Smooth muscle cell (in vitro differentiated cells): ENCODE data around the gene FBXO24. TPM values are rescaled to one million over a fixed set of nuclear protein-coding genes. Genes with fewer than 3 reads are reported as not detected.

Experiments used
- DNase-seq: peaks from one replicate; lab custom pipeline; 2025; ENCODE audit not compliant: unreplicated experiment; lab: John Stamatoyannopoulos, UW
- H2AFZ ChIP-seq: fragments of 200-600 bp; sonication (generic); 2 replicates; pipeline ENCODE4 v1.6.0; 2016; ENCODE audit warnings: antibody characterized with exemption, low read depth, mild to moderate bottlenecking
- H3F3A ChIP-seq: fragments of 200-600 bp; sonication (generic); 2 replicates; pipeline ENCODE4 v1.6.0; 2017; ENCODE audit warnings: antibody characterized with exemption, low read depth
- H3K27ac ChIP-seq: fragments of 200-600 bp; sonication (generic); 2 replicates; pipeline ENCODE4 v1.5.1; 2016; ENCODE audit warnings: low read depth, mild to moderate bottlenecking
- H3K27me3 ChIP-seq: fragments of 200-600 bp; sonication (generic); 2 replicates; pipeline ENCODE4 v1.6.1; 2016; ENCODE audit warnings: low read depth, mild to moderate bottlenecking
- H3K36me3 ChIP-seq: fragments of 200-600 bp; sonication (generic); 2 replicates; pipeline ENCODE4 v1.5.1; 2016; ENCODE audit warnings: low read depth
- H3K4me1 ChIP-seq: fragments of 200-600 bp; sonication (generic); 2 replicates; pipeline ENCODE4 v1.5.1; 2016; ENCODE audit warnings: low read depth
- H3K4me2 ChIP-seq: fragments of 200-600 bp; sonication (generic); 2 replicates; pipeline ENCODE4 v1.6.0; 2016; ENCODE audit warnings: mild to moderate bottlenecking
- H3K4me3 ChIP-seq: fragments of 200-600 bp; sonication (generic); 2 replicates; pipeline ENCODE4 v1.5.1; 2016; ENCODE audit warnings: mild to moderate bottlenecking
- H3K79me2 ChIP-seq: fragments of 200-600 bp; sonication (generic); 2 replicates; pipeline ENCODE4 v1.6.0; 2016; ENCODE audit warnings: low read depth, mild to moderate bottlenecking
- H3K9ac ChIP-seq: fragments of 200-600 bp; sonication (generic); 2 replicates; pipeline ENCODE4 v1.6.0; 2016; ENCODE audit warnings: low read depth
- H3K9me3 ChIP-seq: fragments of 200-600 bp; sonication (generic); replicated peaks from 2 replicates; pipeline ENCODE4 v1.5.1; 2016; ENCODE audit warnings: low read depth
- H4K20me1 ChIP-seq: fragments of 200-600 bp; sonication (generic); 2 replicates; pipeline ENCODE4 v1.6.0; 2016; ENCODE audit warnings: low read depth
- CTCF ChIP-seq: fragments of 200-600 bp; sonication (generic); IDR thresholded peaks from 2 replicates; pipeline ENCODE4 v1.5.1; 2017; ENCODE audit warnings: borderline replicate concordance, mild to moderate bottlenecking, antibody characterized with exemption; ENCODE audit not compliant: insufficient read depth, poor library complexity, severe bottlenecking
- WGBS: methylation state at CpG from one replicate; pipeline ENCODE4 v1.1.7; 2016; ENCODE audit warnings: low lambda C conversion rate; 5-methylcytosine and 5-hydroxymethylcytosine counted together
- polyA plus RNA-seq: library from polyadenylated mRNA; unstranded; fragments of >200 nt; fragmentation: Nextera tagmentation; extraction: Ambion mirVana; gene quantifications from 2 replicates; pipeline ENCODE4 v1.2.1, GENCODE V29; 2016
- total RNA-seq: library from RNA; depleted of rRNA; stranded (reverse); fragments of >200 nt; gene quantifications from 2 replicates; pipeline ENCODE4 v1.2.3, GENCODE V29; 2014

FBXO24 gene
- total and polyA plus RNA-seq, 2 experiments from 2014 or later: 0.22 to 0.61 TPM

DNA sequence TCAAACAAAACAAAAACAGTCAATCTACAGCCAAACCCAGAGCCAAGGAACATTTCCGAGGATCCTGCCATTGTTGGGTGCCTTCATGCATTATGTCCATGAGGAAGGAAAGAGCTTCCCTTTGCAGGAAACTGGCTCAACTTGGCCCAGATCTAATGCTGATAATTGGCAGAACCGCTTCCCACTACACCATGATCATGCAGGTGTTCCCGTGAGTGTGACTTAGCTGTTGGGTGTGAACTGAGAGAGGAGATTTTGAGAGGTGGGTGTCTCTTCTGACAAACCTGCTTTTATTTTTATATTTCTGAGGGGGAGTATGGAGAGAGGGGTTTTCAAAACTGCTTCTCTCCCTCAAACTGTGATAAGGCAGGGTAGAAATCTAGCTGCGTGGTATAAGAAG is 27.0 kb upstream of the FBXO24 start:
- TF ChIP-seq CTCF: no peak
- Histone ChIP-seq H3K4me1 (no peaks in the 10 kb centered on the region), H2AFZ (no peak overlapping the region), H3F3A (no peaks in the 10 kb centered on the region), H3K4me3 (no peak overlapping the region), H3K9ac (no peak overlapping the region), H3K79me2 (no peaks in the 10 kb centered on the region), H3K27me3 (no peaks in the 10 kb centered on the region), H3K36me3 (no peaks in the 10 kb centered on the region), H3K4me2 (no peak overlapping the region), H4K20me1 (no peaks in the 10 kb centered on the region), H3K9me3 (no peaks in the 10 kb centered on the region), H3K27ac (no peak overlapping the region)
- no peak for DNase-seq
- 92% methylated on average over 4 of the region's 4 CpGs for WGBS

- no peak overlapping the region for H3K4me3 ChIP-seq
- H4K20me1 ChIP-seq: no peaks in the 10 kb centered on the region
- no peak overlapping the region for H3K9ac ChIP-seq
- no peaks in the 10 kb centered on the region for H3K9me3 ChIP-seq
- no peak overlapping the region for H2AFZ ChIP-seq
- H3K79me2 ChIP-seq: no peaks in the 10 kb centered on the region
- WGBS: 97% methylated on average over 12 of the region's 12 CpGs
- no peak overlapping the region for H3K27ac ChIP-seq
- no peaks in the 10 kb centered on the region for H3K4me1 ChIP-seq
- no peak overlapping the region for H3K4me2 ChIP-seq
- H3K36me3 ChIP-seq: no peaks in the 10 kb centered on the region
- no peak for TF ChIP-seq CTCF
- no peaks in the 10 kb centered on the region for H3K27me3 ChIP-seq
- no peak for DNase-seq
- H3F3A ChIP-seq: no peaks in the 10 kb centered on the region
Measured at GRCh38 chr7:100561491-100562194, 24.5 kb upstream of the FBXO24 start.

DNA sequence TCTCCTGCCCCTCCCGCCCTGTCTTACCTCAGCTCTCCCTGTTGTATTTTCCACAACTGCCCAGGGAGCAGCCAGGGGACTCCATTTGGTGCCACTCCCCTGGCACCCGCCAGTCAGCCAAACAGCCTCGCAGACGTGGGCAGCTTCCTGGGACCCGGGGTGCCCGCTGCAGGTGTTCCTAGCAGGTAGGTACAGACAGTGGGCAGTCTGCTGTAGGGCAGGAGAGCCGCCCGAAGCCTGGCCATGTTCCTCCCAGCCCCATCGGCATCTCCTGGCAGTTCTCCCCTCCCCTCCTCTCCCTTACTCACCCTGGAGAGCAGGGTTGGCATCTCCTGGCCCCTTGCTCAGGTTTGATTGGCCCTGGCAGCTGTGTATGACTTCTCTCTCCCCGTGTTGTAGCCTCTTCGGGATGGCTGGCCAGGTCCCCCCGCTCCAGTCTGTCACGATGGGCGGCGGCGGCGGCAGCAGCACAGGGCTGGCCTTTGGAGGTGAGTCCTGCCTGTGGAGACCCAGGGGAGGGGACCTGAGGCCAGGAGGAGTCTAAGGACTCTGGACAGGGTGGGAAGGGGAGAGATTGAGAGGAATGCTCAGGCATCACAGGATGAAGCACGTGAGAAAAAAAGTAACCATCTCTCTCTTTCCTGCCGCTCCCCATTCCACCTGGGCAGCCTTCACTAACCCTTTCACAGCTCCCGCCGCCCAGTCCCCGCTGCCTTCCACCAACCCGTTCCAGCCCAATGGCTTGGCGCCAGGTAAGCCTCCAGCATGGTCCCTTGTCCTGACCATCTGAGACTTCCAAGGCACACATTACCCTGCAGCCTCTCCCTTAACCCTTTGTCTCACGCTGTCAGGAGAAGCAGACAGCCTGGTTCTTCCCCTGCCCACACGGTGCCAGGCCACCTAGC is 23.7 kb upstream of the FBXO24 start:
- no peak overlapping the region for H3K4me3 ChIP-seq

More for the DNA sequence above, 23.7 kb upstream of the FBXO24 start:
- no peaks in the 10 kb centered on the region for H4K20me1 ChIP-seq
- DNase-seq: no peak
- H3K27me3 ChIP-seq: no peaks in the 10 kb centered on the region
- WGBS: 95% methylated on average over 20 of the region's 26 CpGs
- no peaks in the 10 kb centered on the region for H3K4me1 ChIP-seq
- no peaks in the 10 kb centered on the region for H3K36me3 ChIP-seq
- H3K4me2 ChIP-seq: no peak overlapping the region
- no peak for TF ChIP-seq CTCF
- H3K9ac ChIP-seq: no peak overlapping the region
- no peak overlapping the region for H2AFZ ChIP-seq
- H3K9me3 ChIP-seq: no peaks in the 10 kb centered on the region
- no peak overlapping the region for H3K27ac ChIP-seq
- no peaks in the 10 kb centered on the region for H3K79me2 ChIP-seq
- no peaks in the 10 kb centered on the region for H3F3A ChIP-seq
